ENCODE measurements around the gene IMPDH2.
A peak's percentile ranks its signal among the peaks of the same experiment; 100 is the strongest.

Gene IMPDH2

GRCh38 chr3:48989796-48990635 lies 39.2 kb downstream of the IMPDH2 start, which contains the start of gene P4HTM:
Gene P4HTM (plus strand): TSS chr3:48990241. CDS start chr3:48990257, 16 bp downstream.
- no peaks in the 10 kb centered on the region for H3K9me3 ChIP-seq (ENCODE audit: control insufficient read depth, insufficient read depth, low read length)
- peaks cover 7% of the 10 kb centered on the region for H3K36me3 ChIP-seq (ENCODE audit: insufficient read depth, low read length)
- H3K9ac ChIP-seq (ENCODE audit: low read depth, low read length) = peak within 1 kb of the TSS; percentile 88
- H3K4me1 ChIP-seq (ENCODE audit: insufficient read depth, low read length) = peaks cover 3% of the 10 kb centered on the region

DNA sequence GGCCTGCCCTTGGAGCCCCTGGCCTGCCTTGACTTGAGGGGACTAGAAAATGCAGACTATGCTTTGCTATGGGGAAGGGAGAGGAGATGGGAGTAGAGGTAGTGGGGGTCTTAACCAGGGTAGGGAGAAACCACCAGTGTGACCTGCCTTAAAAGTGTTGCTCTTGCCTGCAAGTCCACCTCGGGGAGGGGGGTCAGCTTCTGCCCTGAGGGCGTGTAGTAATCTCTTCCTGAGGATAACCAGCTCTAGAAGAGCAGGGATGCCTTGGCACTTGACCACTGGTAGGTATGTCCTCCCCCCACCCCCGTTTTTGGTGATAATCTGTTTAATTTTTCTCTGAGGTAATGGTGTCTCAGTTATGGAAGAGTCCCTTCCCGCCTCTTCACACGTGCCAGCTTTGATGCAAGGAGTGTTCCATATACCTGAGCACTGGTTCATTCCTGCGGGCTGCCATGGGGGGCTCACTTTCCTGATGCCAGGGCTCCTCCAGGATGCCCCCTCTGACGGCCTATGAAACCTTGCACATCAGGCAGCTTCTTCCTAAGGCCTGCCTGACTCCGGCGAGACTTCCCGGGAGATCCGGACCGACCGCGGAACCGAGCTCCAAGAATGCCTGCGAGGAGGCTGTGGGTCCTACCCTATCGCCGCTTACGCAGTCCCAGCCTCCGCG lies 39.9 kb downstream of the IMPDH2 start:
- Histone ChIP-seq H3K9ac (ENCODE audit: low read depth, low read length) (peak overlapping the region; percentile 88), H3K36me3 (ENCODE audit: insufficient read depth, low read length) (peaks cover 10% of the 10 kb centered on the region), H3K9me3 (ENCODE audit: control insufficient read depth, insufficient read depth, low read length) (no peaks in the 10 kb centered on the region), H3K4me1 (ENCODE audit: insufficient read depth, low read length) (peaks cover 3% of the 10 kb centered on the region)

GRCh38 chr3:48985831-48986376 lies 43.3 kb downstream of the IMPDH2 start:
- H3K9ac ChIP-seq (ENCODE audit: low read depth, low read length) = no peak overlapping the region
- H3K9me3 ChIP-seq (ENCODE audit: control insufficient read depth, insufficient read depth, low read length) = no peaks in the 10 kb centered on the region
- H3K4me1 ChIP-seq (ENCODE audit: insufficient read depth, low read length) = no peaks in the 10 kb centered on the region; the same call in 1 of the 2 replicates
- H3K36me3 ChIP-seq (ENCODE audit: insufficient read depth, low read length) = peaks cover 19% of the 10 kb centered on the region

DNA sequence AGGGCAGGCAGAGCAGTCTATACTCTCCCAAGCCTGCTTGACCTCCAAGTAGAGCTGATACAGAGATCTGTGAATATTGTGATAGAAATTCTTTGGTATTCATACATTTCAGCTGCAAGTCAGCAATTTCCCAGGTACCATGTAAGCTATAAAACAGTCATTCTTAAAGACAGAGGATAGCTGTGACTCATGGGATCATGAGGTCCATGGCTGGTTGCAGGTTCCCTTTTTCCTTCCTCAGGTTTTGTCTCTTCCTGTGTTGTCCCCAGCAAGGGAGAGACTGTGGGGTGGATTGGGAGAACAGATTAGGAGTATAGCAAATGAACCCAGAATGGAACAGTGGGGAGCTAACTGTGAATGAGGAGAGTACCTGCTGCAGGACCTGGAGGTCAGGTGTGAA lies 44.5 kb downstream of the IMPDH2 start:
- Histone ChIP-seq H3K36me3 (ENCODE audit: insufficient read depth, low read length) (peaks cover 26% of the 10 kb centered on the region), H3K9me3 (ENCODE audit: control insufficient read depth, insufficient read depth, low read length) (no peaks in the 10 kb centered on the region), H3K9ac (ENCODE audit: low read depth, low read length) (no peak overlapping the region), H3K4me1 (ENCODE audit: insufficient read depth, low read length) (no peaks in the 10 kb centered on the region; the same call in 1 of the 2 replicates)

DNA sequence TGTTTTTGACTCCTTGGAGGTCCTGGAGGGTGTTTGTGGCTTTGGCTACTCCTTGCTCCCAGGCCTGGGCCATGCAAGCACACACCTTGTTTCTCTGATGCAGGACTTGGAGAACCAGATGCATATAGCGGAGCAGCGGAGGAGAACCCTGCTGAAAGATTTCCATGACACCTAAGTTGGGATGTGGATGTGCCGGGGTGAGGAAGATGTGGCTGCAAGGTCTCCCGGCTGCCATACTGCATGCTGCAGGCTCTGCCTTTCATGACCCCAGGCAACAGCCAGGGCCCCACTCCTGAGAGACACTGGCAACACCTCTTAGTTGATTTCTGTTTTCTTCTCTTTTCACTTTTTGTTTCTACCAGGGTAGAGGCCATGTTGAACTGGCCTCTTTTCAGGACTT lies 46.1 kb downstream of the IMPDH2 start:
- Histone ChIP-seq H3K36me3 (ENCODE audit: insufficient read depth, low read length) (peaks cover 26% of the 10 kb centered on the region), H3K4me1 (ENCODE audit: insufficient read depth, low read length) (no peaks in the 10 kb centered on the region), H3K9ac (ENCODE audit: low read depth, low read length) (no peak overlapping the region), H3K9me3 (ENCODE audit: control insufficient read depth, insufficient read depth, low read length) (no peaks in the 10 kb centered on the region)

DNA sequence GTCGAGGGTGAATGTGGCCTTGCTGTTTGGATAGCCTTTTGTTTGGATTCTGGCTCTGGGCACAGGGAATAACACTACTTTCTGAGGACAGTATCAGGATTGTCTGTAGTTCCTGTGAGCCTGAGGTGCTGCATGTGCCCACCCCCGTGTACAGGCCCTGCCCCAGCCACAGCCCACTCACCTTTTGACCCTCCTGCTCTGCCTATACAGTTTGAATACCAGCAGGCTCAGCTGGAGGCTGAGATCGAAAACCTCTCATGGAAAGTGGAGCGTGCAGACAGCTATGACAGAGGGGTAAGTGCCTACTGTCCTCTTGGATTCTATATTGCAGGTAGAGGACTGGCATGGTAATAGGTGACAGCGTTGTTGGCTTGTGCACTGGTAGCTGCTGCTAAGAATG lies 46.5 kb downstream of the IMPDH2 start:
- Histone ChIP-seq H3K36me3 (ENCODE audit: insufficient read depth, low read length) (peaks cover 26% of the 10 kb centered on the region), H3K4me1 (ENCODE audit: insufficient read depth, low read length) (no peaks in the 10 kb centered on the region), H3K9me3 (ENCODE audit: control insufficient read depth, insufficient read depth, low read length) (no peaks in the 10 kb centered on the region), H3K9ac (ENCODE audit: low read depth, low read length) (no peak overlapping the region)

- Histone ChIP-seq H3K9me3 (ENCODE audit: control insufficient read depth, insufficient read depth, low read length) (no peaks in the 10 kb centered on the region), H3K36me3 (ENCODE audit: insufficient read depth, low read length) (peaks cover 26% of the 10 kb centered on the region)
Observed at GRCh38 chr3:48982016-48982415, 47.2 kb downstream of the IMPDH2 start.

DNA sequence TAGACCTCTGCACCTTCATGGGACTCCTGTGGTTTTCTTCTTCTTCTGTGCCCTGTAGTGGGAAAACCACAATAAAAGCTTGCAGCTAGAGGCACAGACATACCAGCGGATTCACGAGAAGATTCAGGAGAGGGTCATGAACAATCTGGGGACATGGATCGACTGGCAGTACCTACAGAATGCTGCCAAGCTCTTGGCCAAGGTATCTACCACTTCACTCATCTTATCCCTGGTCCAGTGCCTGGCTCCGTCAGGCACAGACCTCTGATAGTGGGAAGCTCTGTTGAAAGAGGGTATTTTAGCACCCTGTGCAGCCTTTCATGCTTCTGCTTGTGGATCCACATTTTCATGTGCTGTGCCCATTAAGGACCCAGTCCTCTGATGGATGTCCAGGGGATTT lies 48.9 kb downstream of the IMPDH2 start:
- no peaks in the 10 kb centered on the region for H3K9me3 ChIP-seq (ENCODE audit: control insufficient read depth, insufficient read depth, low read length)
- H3K9ac ChIP-seq (ENCODE audit: low read depth, low read length) = no peak overlapping the region
- peaks cover 32% of the 10 kb centered on the region for H3K36me3 ChIP-seq (ENCODE audit: insufficient read depth, low read length)
- H3K4me1 ChIP-seq (ENCODE audit: insufficient read depth, low read length) = no peaks in the 10 kb centered on the region

More at GRCh38 chr3:48982016-48982415, 47.2 kb downstream of the IMPDH2 start:
- Histone ChIP-seq H3K4me1 (ENCODE audit: insufficient read depth, low read length) (no peaks in the 10 kb centered on the region), H3K9ac (ENCODE audit: low read depth, low read length) (no peak overlapping the region)

DNA sequence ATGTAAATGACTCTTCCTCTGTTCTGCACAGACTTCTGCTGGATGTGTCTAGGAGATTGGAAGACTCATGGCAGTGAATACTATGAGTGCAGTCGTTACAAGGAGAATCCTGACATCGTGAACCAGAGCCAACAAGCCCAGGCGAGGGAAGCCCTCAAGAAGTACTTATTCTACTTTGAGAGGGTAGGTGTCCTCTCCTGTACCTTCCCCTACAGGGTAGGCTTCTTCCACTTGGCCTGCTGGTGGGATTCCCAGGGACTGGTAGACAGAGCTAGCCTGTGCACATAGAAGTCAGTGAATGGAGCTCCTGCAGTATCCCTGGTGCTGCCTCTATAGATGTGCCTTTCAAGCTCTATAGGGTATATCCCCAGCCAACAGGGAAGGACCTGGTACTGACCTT lies 49.7 kb downstream of the IMPDH2 start:
- peaks cover 32% of the 10 kb centered on the region for H3K36me3 ChIP-seq (ENCODE audit: insufficient read depth, low read length)
- no peak overlapping the region for H3K9ac ChIP-seq (ENCODE audit: low read depth, low read length)
- H3K9me3 ChIP-seq (ENCODE audit: control insufficient read depth, insufficient read depth, low read length) = no peaks in the 10 kb centered on the region
- no peaks in the 10 kb centered on the region for H3K4me1 ChIP-seq (ENCODE audit: insufficient read depth, low read length)

Measured in ES-I3 (cell line).